H1 (cell line): ENCODE results near the gene HABP2. TPM values are rescaled to one million over a fixed set of nuclear protein-coding genes. Genes with fewer than 3 reads are reported as not detected.

ENCODE experiments used
- CTCF ChIA-PET: fragments of 300-600 bp; sonication (Branson Sonifier 250); formaldehyde crosslinking; loops from one replicate; lab custom pipeline; 2021; ENCODE audit not compliant: partially characterized antibody; lab: Charles Lee
- POLR2A ChIA-PET: fragments of 300-600 bp; sonication (Branson Sonifier 250); formaldehyde crosslinking; loops from one replicate; lab custom pipeline; 2021; ENCODE audit warnings: inconsistent platforms; ENCODE audit not compliant: partially characterized antibody; lab: Charles Lee
- DNase-seq, 2 experiments: peaks; one replicate each; pipeline versions ENCODE4 v3.0.0 to v3.0.0-alpha.2; 2010 to 2022; ENCODE audit warnings: low spot score in 2 of 2, low read depth in 1 of 2, mixed read lengths in 1 of 2
- FAIRE-seq: peaks from 2 replicates; lab custom pipeline; 2011; peaks lifted over from hg19 to GRCh38; lab: Jason Lieb, UNC
- H2AFZ ChIP-seq: 2 replicates; pipeline ENCODE4 v1.8.1; 2012; ENCODE audit warnings: low read length, inconsistent platforms
- H2AK5ac ChIP-seq: 2 replicates; pipeline ENCODE4 v1.6.1; 2013; ENCODE audit warnings: low read depth, low read length
- H2BK120ac ChIP-seq: replicated peaks from 2 replicates; pipeline ENCODE3; 2013; ENCODE audit warnings: low read depth, low read length, inconsistent platforms
- H2BK12ac ChIP-seq: 2 replicates; pipeline ENCODE4 v1.6.1; 2013; ENCODE audit warnings: low read depth, low read length
- H2BK15ac ChIP-seq: 2 replicates; pipeline ENCODE4 v1.6.1; 2013; ENCODE audit warnings: low read length
- H2BK20ac ChIP-seq: 2 replicates; pipeline ENCODE4 v1.6.1; 2013; ENCODE audit warnings: low read length
- H2BK5ac ChIP-seq: 2 replicates; pipeline ENCODE4 v1.6.1; 2013; ENCODE audit warnings: low read depth, low read length
- H3K14ac ChIP-seq: 2 replicates; pipeline ENCODE4 v1.6.1; 2013; ENCODE audit warnings: inconsistent platforms; ENCODE audit not compliant: insufficient read length
- H3K18ac ChIP-seq: 2 replicates; pipeline ENCODE4 v1.6.1; 2013; ENCODE audit warnings: low read length; ENCODE audit errors: extremely low read depth
- H3K23ac ChIP-seq: 2 replicates; pipeline ENCODE4 v1.6.1; 2013; ENCODE audit warnings: inconsistent platforms; ENCODE audit not compliant: insufficient read length
- H3K23me2 ChIP-seq: 2 replicates; pipeline ENCODE4 v1.6.1; 2013; ENCODE audit warnings: low read depth, low read length
- H3K27ac ChIP-seq: 2 replicates; pipeline ENCODE4 v1.6.1; 2011; ENCODE audit warnings: low read depth, low read length, inconsistent platforms
- H3K27me3 ChIP-seq, 4 experiments: replicated peaks in 1 of 4; 1 replicate in 1 of 4; 2 replicates in 3 of 4; pipeline versions ENCODE4 v1.6.1 to v1.8.1; 2011 to 2013; ENCODE audit warnings: low read length in 3 of 4, mild to moderate bottlenecking in 3 of 4, inconsistent platforms in 2 of 4, mixed read lengths in 2 of 4, moderate library complexity in 1 of 4; ENCODE audit not compliant: control insufficient read depth in 3 of 4, insufficient read depth in 3 of 4; ENCODE audit errors: extremely low read depth in 1 of 4
- H3K36me3 ChIP-seq, 4 experiments: 2 replicates each; pipeline versions ENCODE4 v1.6.1 to v1.8.1; 2011 to 2013; ENCODE audit warnings: mild to moderate bottlenecking in 4 of 4, low read length in 3 of 4, moderate library complexity in 2 of 4, control low read depth in 1 of 4, inconsistent platforms in 1 of 4; ENCODE audit not compliant: insufficient read depth in 4 of 4, control insufficient read depth in 2 of 4
- H3K4ac ChIP-seq: replicated peaks from 2 replicates; pipeline ENCODE3; 2013; ENCODE audit warnings: low read length, low read depth, mixed read lengths, inconsistent platforms; ENCODE audit not compliant: insufficient read length
- H3K4me1 ChIP-seq, 4 experiments: replicated peaks in 1 of 4; 1 replicate in 1 of 4; 2 replicates in 3 of 4; pipeline versions ENCODE4 v1.6.1 to v1.8.1; 2011 to 2013; ENCODE audit warnings: low read length in 3 of 4, inconsistent platforms in 2 of 4, mixed read lengths in 1 of 4; ENCODE audit not compliant: insufficient read depth in 4 of 4, control insufficient read depth in 3 of 4
- H3K4me2 ChIP-seq, 2 experiments: 2 replicates each; pipeline versions ENCODE4 v1.6.1 to v1.8.1; 2011 to 2013; ENCODE audit warnings: low read depth in 2 of 2, low read length in 2 of 2, control low read depth in 1 of 2, inconsistent platforms in 1 of 2, mild to moderate bottlenecking in 1 of 2; ENCODE audit not compliant: insufficient read depth in 1 of 2
- H3K4me3 ChIP-seq, 4 experiments: fragments of 200-600, 300-600 bp in 1 of 4; sonication (generic), shearing (Covaris generic), sonication (Bioruptor Twin) in 1 of 4; 2 replicates each; pipeline versions ENCODE4 v1.5.1 to v1.8.1; 2011 to 2016; ENCODE audit warnings: low read length in 4 of 4, low read depth in 3 of 4, control low read depth in 2 of 4, inconsistent platforms in 2 of 4, mild to moderate bottlenecking in 2 of 4, mixed read lengths in 1 of 4, moderate library complexity in 1 of 4; ENCODE audit not compliant: insufficient read depth in 2 of 4; ENCODE audit errors: extremely low read depth in 1 of 4
- H3K56ac ChIP-seq: replicated peaks from 2 replicates; pipeline ENCODE3; 2013; ENCODE audit warnings: low read depth, mild to moderate bottlenecking, mixed read lengths, low read length, inconsistent platforms; ENCODE audit not compliant: insufficient read length
- H3K79me1 ChIP-seq: 2 replicates; pipeline ENCODE4 v1.6.1; 2013; ENCODE audit warnings: low read depth, low read length, control low read depth
- H3K79me2 ChIP-seq, 2 experiments: 2 replicates each; pipeline versions ENCODE4 v1.6.1 to v1.8.1; 2012 to 2013; ENCODE audit warnings: low read length in 2 of 2, mild to moderate bottlenecking in 2 of 2, inconsistent platforms in 1 of 2; ENCODE audit not compliant: insufficient read depth in 2 of 2, control insufficient read depth in 1 of 2
- H3K9ac ChIP-seq, 4 experiments: replicated peaks in 1 of 4; 1 replicate in 1 of 4; 2 replicates in 3 of 4; pipeline versions ENCODE4 v1.6.1 to v1.8.1; 2011 to 2013; ENCODE audit warnings: low read depth in 3 of 4, low read length in 3 of 4, control low read depth in 2 of 4, mild to moderate bottlenecking in 2 of 4, moderate library complexity in 2 of 4, inconsistent platforms in 1 of 4; ENCODE audit errors: extremely low read depth in 1 of 4
- H3K9me3 ChIP-seq, 2 experiments: 2 replicates each; pipeline versions ENCODE4 v1.6.1 to v1.8.1; 2012 to 2013; ENCODE audit warnings: mild to moderate bottlenecking in 2 of 2, moderate library complexity in 2 of 2, control low read depth in 1 of 2, inconsistent platforms in 1 of 2, low read depth in 1 of 2, low read length in 1 of 2, mixed read lengths in 1 of 2; ENCODE audit not compliant: insufficient read depth in 2 of 2
- H4K20me1 ChIP-seq, 2 experiments: replicated peaks in 1 of 2; 2 replicates each; pipeline versions ENCODE3 to v1.8.1; 2011 to 2013; ENCODE audit warnings: inconsistent platforms in 2 of 2, low read length in 2 of 2, mild to moderate bottlenecking in 1 of 2; ENCODE audit not compliant: insufficient read depth in 2 of 2, control insufficient read depth in 1 of 2
- H4K5ac ChIP-seq: 2 replicates; pipeline ENCODE4 v1.6.1; 2013; ENCODE audit warnings: low read length, low read depth, mixed read lengths, inconsistent platforms; ENCODE audit not compliant: insufficient read length
- H4K8ac ChIP-seq: 2 replicates; pipeline ENCODE4 v1.8.0; 2013; ENCODE audit warnings: mild to moderate bottlenecking, moderate library complexity, low read length, inconsistent platforms; ENCODE audit not compliant: insufficient read depth; ENCODE audit errors: extremely low read depth
- H4K91ac ChIP-seq: replicated peaks from 2 replicates; pipeline ENCODE3; 2013; ENCODE audit warnings: low read length, mixed read lengths, inconsistent platforms; ENCODE audit not compliant: insufficient read length
- CBX5 ChIP-seq: fragments of 300-800, 300-1000 bp; sonication (generic); IDR thresholded peaks from 2 replicates; pipeline ENCODE4 v1.7.1; 2016; ENCODE audit warnings: antibody characterized with exemption, low read length, low read depth
- CREB1 ChIP-seq: IDR thresholded peaks from 2 replicates; pipeline ENCODE4 v1.6.1; 2012; ENCODE audit warnings: inconsistent platforms
- HDAC6 ChIP-seq: IDR thresholded peaks from one replicate; pipeline ENCODE4 v1.7.1; 2012; ENCODE audit warnings: low read depth, mild to moderate bottlenecking, inconsistent platforms, low read length, moderate library complexity
- NRF1 ChIP-seq: IDR thresholded peaks from 2 replicates; pipeline ENCODE4 v1.6.1; 2011; ENCODE audit warnings: mild to moderate bottlenecking, low read depth, low read length, improper control_type of control experiment
- POU5F1 ChIP-seq: IDR thresholded peaks from 2 replicates; pipeline ENCODE4 v1.6.1; 2011; ENCODE audit warnings: low read depth, mild to moderate bottlenecking, low read length, moderate library complexity
- RNF2 ChIP-seq: fragments of 200-900, 300-1000 bp; sonication (generic); IDR thresholded peaks from 2 replicates; pipeline ENCODE4 v1.7.1; 2016; ENCODE audit warnings: borderline replicate concordance, low read depth, mild to moderate bottlenecking, antibody characterized with exemption, low read length; ENCODE audit not compliant: poor library complexity, severe bottlenecking; ENCODE audit errors: missing control alignments
- TCF12 ChIP-seq: IDR thresholded peaks from 2 replicates; pipeline ENCODE4 v1.6.1; 2011; ENCODE audit warnings: low read depth, mild to moderate bottlenecking, low read length
- WGBS, 2 experiments: shearing (Covaris generic) in 1 of 2; methylation state at CpG; one replicate each; pipeline versions ENCODE4 v1.1.6 to v1.1.7; 2013 to 2015; ENCODE audit warnings: low lambda C conversion rate in 2 of 2, mixed read lengths in 2 of 2, inconsistent platforms in 1 of 2, low coverage in 1 of 2, missing lambda C conversion rate in 1 of 2; ENCODE audit not compliant: insufficient replicate concordance in 2 of 2, insufficient coverage in 1 of 2, insufficient read length in 1 of 2; ENCODE audit errors: extremely low coverage in 1 of 2, missing lambda C conversion rate in 1 of 2; 5-methylcytosine and 5-hydroxymethylcytosine counted together
- polyA plus RNA-seq, 7 experiments: library from polyadenylated mRNA; depleted of rRNA in 3 of 7; stranded (reverse) in 5 of 7; unstranded in 2 of 7; fragments of >200 nt in 5 of 7; fragments of 200-250 nt in 2 of 7; gene quantifications; 1 replicate in 5 of 7; 2 replicates in 1 of 7; 4 replicates in 1 of 7; pipeline versions ENCODE4 v1.2.1 to v1.2.3, GENCODE V29; 2011 to 2013; ENCODE audit warnings: missing spikeins in 2 of 7, mixed read lengths in 2 of 7
- total RNA-seq: library from RNA; stranded (reverse); fragmentation: NEBNext Ultra II Directional; extraction: Animal tissue kit (Norgen Biotek cat#: 25700); gene quantifications from 2 replicates; pipeline ENCODE4 v1.2.1, GENCODE V29; 2021

HABP2 gene
- total and polyA plus RNA-seq, 2 of the 8 experiments (the other 6 are each of a cell fraction or from before 2014, with no cell fraction given): not detected

- Histone ChIP-seq H2AK5ac (no peak overlapping the region), H3K4me2 (no peak overlapping the region), H3K18ac (no peak overlapping the region), H3K4ac (no peak overlapping the region), H4K20me1 (no peaks in the 10 kb centered on the region), H3K23ac (no peak overlapping the region), H3K9ac (no peak overlapping the region), H4K91ac (no peak overlapping the region), H4K5ac (no peak overlapping the region), H3K27me3 (no peaks in the 10 kb centered on the region; a peak in 2 of 7 replicates), H2BK5ac (no peak overlapping the region), H2BK12ac (no peak overlapping the region), H3K79me2 (no peaks in the 10 kb centered on the region), H3K79me1 (no peaks in the 10 kb centered on the region), H3K14ac (no peak overlapping the region), H3K4me1 (peaks cover 0 to 5% (median 0%) of the 10 kb centered on the region in 4 experiments; a peak in 2 of 7 replicates), H2BK20ac (no peak overlapping the region), H3K9me3 (no peaks in the 10 kb centered on the region), H2BK15ac (no peak overlapping the region), H3K23me2 (no peaks in the 10 kb centered on the region), H3K56ac (no peak overlapping the region), H3K4me3 (no peak overlapping the region), H2AFZ (no peak overlapping the region), H3K36me3 (no peaks in the 10 kb centered on the region), H2BK120ac (no peak overlapping the region), H3K27ac (no peak overlapping the region), H4K8ac (no peak overlapping the region)
- CTCF ChIA-PET: interaction anchor here (0.6 to 5.7 kb wide), 3 partner anchors 11 to 149 kb away, joined by 3 to 47 read pairs (median 3); no protein-coding TSS in a partner anchor
- FAIRE-seq: no peak
- POLR2A ChIA-PET: no interaction called here
- TF ChIP-seq CREB1: no peak
- TF ChIP-seq POU5F1: no peak
- TF ChIP-seq NRF1: no peak
- TF ChIP-seq RNF2: no peak
- TF ChIP-seq TCF12: no peak
- no peak for TF ChIP-seq HDAC6
- TF ChIP-seq CBX5: no peak
- no peak for DNase-seq
- whole genome bisulfite sequencing, 2 experiments: 95% methylated on average over 6 of the region's 6 CpGs; no CpG with 5 or more reads in 1 of the 2 experiments
These were observed 75.0 kb downstream of the HABP2 start for GRCh38 chr10:113627836-113628235.
